ENCODE results near the gene LONRF2.
"Not testable (repeated sequence)": the region's sequence is repeated elsewhere in the genome, so short reads cannot be mapped to it uniquely, and the experiment has no call there.

LONRF2 gene

DNA sequence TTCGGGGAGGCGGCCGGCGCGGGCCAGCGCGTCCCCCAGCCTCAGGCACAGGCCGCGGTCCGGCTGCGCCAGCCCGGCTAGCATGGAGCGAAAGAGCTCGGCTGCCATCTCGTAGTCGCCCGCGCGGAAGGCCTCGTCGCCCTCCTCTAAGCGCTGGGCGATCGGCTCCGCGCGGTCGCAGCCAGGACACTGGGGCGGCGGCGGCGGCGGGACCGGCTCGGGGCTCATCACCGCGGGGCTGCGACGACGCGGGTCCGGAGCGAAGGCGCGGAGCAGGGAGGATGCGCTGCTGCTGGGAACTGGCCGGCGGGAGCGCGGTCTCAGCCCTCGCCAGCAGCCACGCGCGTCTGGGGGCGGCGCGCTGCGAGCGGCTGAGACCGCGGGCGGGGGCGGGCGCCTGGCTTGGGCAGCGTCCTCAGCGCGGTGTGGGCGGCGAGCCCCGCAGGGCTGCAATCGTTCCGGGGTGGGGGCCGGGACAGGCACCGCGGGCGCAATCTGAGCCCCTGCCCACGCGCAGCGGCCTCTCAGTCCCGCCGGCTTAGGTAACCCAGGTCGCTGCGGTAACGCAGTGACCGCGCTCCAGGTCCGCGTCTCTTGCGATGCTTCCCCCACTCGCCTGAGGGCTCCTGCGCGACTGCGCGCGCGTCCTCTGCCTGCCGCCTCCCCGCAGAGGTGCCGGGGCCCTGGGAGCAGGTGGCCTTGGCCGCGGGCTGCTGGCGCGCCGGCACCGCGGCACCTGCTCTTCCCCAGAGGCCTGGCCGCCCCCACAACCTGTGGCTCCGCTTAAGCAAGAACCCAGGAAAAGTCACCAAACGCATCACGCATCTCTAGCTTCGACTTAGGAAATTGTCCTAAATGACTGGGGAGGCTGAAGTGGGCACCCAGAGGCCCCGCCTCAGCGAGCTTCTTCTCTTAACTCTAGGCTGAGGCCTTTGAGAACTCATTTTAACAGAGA lies at the start of gene LONRF2:
Gene LONRF2, minus strand, starts transcription at position 636 of the 955 bp plus-strand sequence. Its CDS starts 408 bp downstream, at position 228.
- no peak within 1 kb of the TSS for H3K4me3 ChIP-seq (ENCODE audit: low read depth in 1 of 2, low read length in 1 of 2)
- peaks cover 4% of the 10 kb centered on the region for H3K9me3 ChIP-seq
- H3K27ac ChIP-seq = no peak within 1 kb of the TSS
- no peaks in the 10 kb centered on the region for H3K36me3 ChIP-seq
- peaks cover 90% of the 10 kb centered on the region for H3K27me3 ChIP-seq
- no peaks in the 10 kb centered on the region for H3K4me1 ChIP-seq (ENCODE audit: control insufficient read depth in 1 of 2, insufficient read depth in 1 of 2, low read depth in 1 of 2, low read length in 1 of 2)
- TF ChIP-seq, protein P1, sequence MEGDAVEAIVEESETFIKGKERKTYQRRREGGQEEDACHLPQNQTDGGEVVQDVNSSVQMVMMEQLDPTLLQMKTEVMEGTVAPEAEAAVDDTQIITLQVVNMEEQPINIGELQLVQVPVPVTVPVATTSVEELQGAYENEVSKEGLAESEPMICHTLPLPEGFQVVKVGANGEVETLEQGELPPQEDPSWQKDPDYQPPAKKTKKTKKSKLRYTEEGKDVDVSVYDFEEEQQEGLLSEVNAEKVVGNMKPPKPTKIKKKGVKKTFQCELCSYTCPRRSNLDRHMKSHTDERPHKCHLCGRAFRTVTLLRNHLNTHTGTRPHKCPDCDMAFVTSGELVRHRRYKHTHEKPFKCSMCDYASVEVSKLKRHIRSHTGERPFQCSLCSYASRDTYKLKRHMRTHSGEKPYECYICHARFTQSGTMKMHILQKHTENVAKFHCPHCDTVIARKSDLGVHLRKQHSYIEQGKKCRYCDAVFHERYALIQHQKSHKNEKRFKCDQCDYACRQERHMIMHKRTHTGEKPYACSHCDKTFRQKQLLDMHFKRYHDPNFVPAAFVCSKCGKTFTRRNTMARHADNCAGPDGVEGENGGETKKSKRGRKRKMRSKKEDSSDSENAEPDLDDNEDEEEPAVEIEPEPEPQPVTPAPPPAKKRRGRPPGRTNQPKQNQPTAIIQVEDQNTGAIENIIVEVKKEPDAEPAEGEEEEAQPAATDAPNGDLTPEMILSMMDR (IDR thresholded peaks at IDR 0.05) = no peak

DNA sequence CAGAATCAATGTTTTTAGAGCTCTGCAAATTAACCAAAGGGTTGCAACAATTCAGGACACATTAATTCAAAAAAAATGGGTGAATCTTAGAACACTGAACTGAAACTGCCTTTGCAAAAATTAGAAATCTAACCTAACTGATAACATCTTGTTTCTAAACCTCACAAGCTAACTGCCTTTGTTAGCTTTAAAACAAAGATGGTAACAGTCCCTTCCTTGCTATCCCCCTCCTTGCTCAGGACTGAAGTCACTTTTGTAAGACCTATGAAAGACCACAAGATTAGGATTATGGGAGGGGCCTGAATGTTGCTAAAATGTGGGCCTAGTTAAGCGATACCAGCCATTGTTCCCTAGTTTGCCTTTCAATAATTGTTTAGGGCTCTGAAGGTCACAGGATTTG lies 44.9 kb upstream of the LONRF2 start:
- H3K4me1 ChIP-seq (ENCODE audit: control insufficient read depth in 1 of 2, insufficient read depth in 1 of 2, low read depth in 1 of 2, low read length in 1 of 2) = no peaks in the 10 kb centered on the region
- H3K27ac ChIP-seq = no peak overlapping the region
- TF ChIP-seq, protein P1 (IDR thresholded peaks at IDR 0.05) = no peak
- no peaks in the 10 kb centered on the region for H3K36me3 ChIP-seq
- no peaks in the 10 kb centered on the region for H3K9me3 ChIP-seq
- no peaks in the 10 kb centered on the region for H3K27me3 ChIP-seq
- H3K4me3 ChIP-seq (ENCODE audit: low read depth in 1 of 2, low read length in 1 of 2) = no peak overlapping the region

- H3K4me3 ChIP-seq (ENCODE audit: low read depth in 1 of 2, low read length in 1 of 2) = no peak overlapping the region
- H3K27ac ChIP-seq = no peak overlapping the region
- H3K9me3 ChIP-seq = no peaks in the 10 kb centered on the region
- TF ChIP-seq, protein P1 (IDR thresholded peaks at IDR 0.05) = no peak
- no peaks in the 10 kb centered on the region for H3K36me3 ChIP-seq
- no peaks in the 10 kb centered on the region for H3K4me1 ChIP-seq (ENCODE audit: control insufficient read depth in 1 of 2, insufficient read depth in 1 of 2, low read depth in 1 of 2, low read length in 1 of 2)
- no peaks in the 10 kb centered on the region for H3K27me3 ChIP-seq
These were observed 43.1 kb upstream of the LONRF2 start for GRCh38 chr2:100365434-100365833.

GRCh38 chr2:100362269-100362668 lies 40.0 kb upstream of the LONRF2 start:
- not testable (repeated sequence) for H3K27ac ChIP-seq; H3K4me3 ChIP-seq (ENCODE audit: low read depth in 1 of 2, low read length in 1 of 2); H3K27me3 ChIP-seq; H3K36me3 ChIP-seq; H3K4me1 ChIP-seq (ENCODE audit: control insufficient read depth in 1 of 2, insufficient read depth in 1 of 2, low read depth in 1 of 2, low read length in 1 of 2); H3K9me3 ChIP-seq

GRCh38 chr2:100359576-100359975 lies 37.3 kb upstream of the LONRF2 start:
- Histone ChIP-seq H3K27me3 (no peaks in the 10 kb centered on the region), H3K36me3 (no peaks in the 10 kb centered on the region), H3K4me3 (ENCODE audit: low read depth in 1 of 2, low read length in 1 of 2) (no peak overlapping the region), H3K4me1 (ENCODE audit: control insufficient read depth in 1 of 2, insufficient read depth in 1 of 2, low read depth in 1 of 2, low read length in 1 of 2) (no peaks in the 10 kb centered on the region), H3K9me3 (no peaks in the 10 kb centered on the region), H3K27ac (no peak overlapping the region)
- TF ChIP-seq, protein P1 (IDR thresholded peaks at IDR 0.05) = no peak

GRCh38 chr2:100358554-100358953 lies 36.3 kb upstream of the LONRF2 start:
- no peaks in the 10 kb centered on the region for H3K36me3 ChIP-seq
- no peaks in the 10 kb centered on the region for H3K4me1 ChIP-seq (ENCODE audit: control insufficient read depth in 1 of 2, insufficient read depth in 1 of 2, low read depth in 1 of 2, low read length in 1 of 2)
- H3K9me3 ChIP-seq = no peaks in the 10 kb centered on the region
- H3K27me3 ChIP-seq = no peaks in the 10 kb centered on the region
- TF ChIP-seq, protein P1 (IDR thresholded peaks at IDR 0.05) = no peak
- H3K27ac ChIP-seq = no peak overlapping the region
- no peak overlapping the region for H3K4me3 ChIP-seq (ENCODE audit: low read depth in 1 of 2, low read length in 1 of 2)

Measured in neutrophil (primary cell).